Endothelial cell of umbilical vein (primary cell): ENCODE results near the gene BEX2. TPM values are rescaled to one million over a fixed set of nuclear protein-coding genes. Genes with fewer than 3 reads are reported as not detected.

ENCODE experiments used
- BruUV-seq: library from RNA; stranded (reverse); fragments of 400-500 nt; replicated peaks from 2 replicates; lab custom pipeline; 2021; lab: Mats Ljungman, UMichigan
- CTCF ChIA-PET: fragments of 300-600, 350-600 bp; sonication (Branson Sonifier 250); formaldehyde crosslinking; loops from one replicate; lab custom pipeline; 2021; ENCODE audit warnings: antibody characterized with exemption, inconsistent platforms; lab: Charles Lee
- POLR2A ChIA-PET: fragments of 300-600, 350-600 bp; sonication (Branson Sonifier 250); formaldehyde crosslinking; loops from one replicate; lab custom pipeline; 2021; ENCODE audit warnings: antibody characterized with exemption, inconsistent platforms; lab: Charles Lee
- DNase-seq: peaks from one replicate; pipeline ENCODE4 v3.0.0-alpha.2; 2011; ENCODE audit warnings: low read depth, low spot score
- FAIRE-seq: peaks from 2 replicates; lab custom pipeline; 2011; peaks lifted over from hg19 to GRCh38; lab: Jason Lieb, UNC
- H2AFZ ChIP-seq: 2 replicates; pipeline ENCODE4 v1.6.0; 2012; ENCODE audit warnings: low read depth, low read length, control low read depth, inconsistent platforms
- H3K27ac ChIP-seq: 2 replicates; pipeline ENCODE4 v1.5.1; 2011; ENCODE audit warnings: low read depth, mild to moderate bottlenecking, control low read depth, low read length, moderate library complexity; ENCODE audit not compliant: insufficient read depth
- H3K27me3 ChIP-seq, 2 experiments: 2 replicates each; pipeline versions ENCODE4 v1.6.0 to v1.6.1; 2011; ENCODE audit warnings: low read length in 2 of 2, mixed read lengths in 1 of 2; ENCODE audit not compliant: control insufficient read depth in 2 of 2, insufficient read depth in 2 of 2
- H3K36me3 ChIP-seq, 2 experiments: 2 replicates in 1 of 2; 3 replicates in 1 of 2; pipeline ENCODE4 v1.5.1; 2011; ENCODE audit warnings: low read length in 2 of 2, mild to moderate bottlenecking in 1 of 2, moderate library complexity in 1 of 2; ENCODE audit not compliant: control insufficient read depth in 2 of 2, insufficient read depth in 2 of 2; ENCODE audit errors: extremely low read depth in 1 of 2
- H3K4me1 ChIP-seq: 3 replicates; pipeline ENCODE4 v1.5.1; 2011; ENCODE audit warnings: mild to moderate bottlenecking, low read length; ENCODE audit not compliant: control insufficient read depth, insufficient read depth; ENCODE audit errors: extremely low read depth
- H3K4me2 ChIP-seq: 2 replicates; pipeline ENCODE4 v1.6.1; 2011; ENCODE audit warnings: low read length, control low read depth, mixed read lengths; ENCODE audit not compliant: insufficient read depth
- H3K4me3 ChIP-seq, 3 experiments: fragments of 200-600 bp in 1 of 3; sonication (generic), shearing (Covaris generic) in 1 of 3; replicated peaks in 1 of 3; 2 replicates each; pipeline ENCODE4 v1.5.1; 2011 to 2016; ENCODE audit warnings: control low read depth in 3 of 3, low read length in 3 of 3, mild to moderate bottlenecking in 2 of 3, inconsistent platforms in 1 of 3, low read depth in 1 of 3, moderate library complexity in 1 of 3; ENCODE audit not compliant: insufficient read depth in 1 of 3
- H3K79me2 ChIP-seq: 2 replicates; pipeline ENCODE4 v1.6.0; 2012; ENCODE audit warnings: low read length, inconsistent platforms; ENCODE audit not compliant: control insufficient read depth, insufficient read depth
- H3K9ac ChIP-seq: replicated peaks from 2 replicates; pipeline ENCODE3; 2011; ENCODE audit warnings: low read length, control low read depth; ENCODE audit not compliant: insufficient read depth; ENCODE audit errors: extremely low read depth
- H3K9me1 ChIP-seq: replicated peaks from 3 replicates; pipeline ENCODE4 v1.6.0; 2011; ENCODE audit warnings: mild to moderate bottlenecking, low read length; ENCODE audit not compliant: control insufficient read depth, insufficient read depth; ENCODE audit errors: extremely low read depth
- H3K9me3 ChIP-seq: replicated peaks from 2 replicates; pipeline ENCODE4 v1.5.1; 2012; ENCODE audit warnings: low read length, inconsistent platforms; ENCODE audit not compliant: control insufficient read depth, insufficient read depth
- H4K20me1 ChIP-seq: replicated peaks from 2 replicates; pipeline ENCODE3; 2011; ENCODE audit warnings: mild to moderate bottlenecking, low read length; ENCODE audit not compliant: control insufficient read depth, insufficient read depth; ENCODE audit errors: extremely low read depth
- EZH2 ChIP-seq: IDR thresholded peaks from 2 replicates; pipeline ENCODE4 v1.6.1; 2012; ENCODE audit warnings: borderline replicate concordance, low read depth, mild to moderate bottlenecking, moderate library complexity, low read length, inconsistent platforms; ENCODE audit not compliant: severe bottlenecking
- FOS ChIP-seq: IDR thresholded peaks from 2 replicates; pipeline ENCODE4 v1.6.1; 2011; ENCODE audit warnings: mild to moderate bottlenecking, low read length, moderate library complexity, borderline replicate concordance; ENCODE audit not compliant: insufficient read depth
- GATA2 ChIP-seq: IDR thresholded peaks from 2 replicates; pipeline ENCODE4 v1.7.0; 2011; ENCODE audit warnings: low read depth, mild to moderate bottlenecking, moderate library complexity, mixed read lengths, low read length; ENCODE audit not compliant: insufficient read length, insufficient read depth
- JUN ChIP-seq: IDR thresholded peaks from 2 replicates; pipeline ENCODE4 v1.6.1; 2011; ENCODE audit warnings: borderline replicate concordance, low read depth; ENCODE audit not compliant: insufficient read length, insufficient read depth
- MYC ChIP-seq: IDR thresholded peaks from one replicate; pipeline ENCODE4 v1.6.1; 2011; ENCODE audit warnings: mild to moderate bottlenecking, low read depth, low read length
- POLR2A ChIP-seq: IDR thresholded peaks from 2 replicates; pipeline ENCODE4 v1.6.1; 2012; ENCODE audit warnings: low read depth, mild to moderate bottlenecking, control low read depth, low read length
- dilution Hi-C: fragments of 300-500 bp; cut with MboI; formaldehyde crosslinking; loops from one replicate; pipeline ENCODE4 v1.15.0; 2019; ENCODE audit warnings: low sequenced_read_pairs; ENCODE audit not compliant: extremely low pct_ligation_motif_present
- intact Hi-C: fragments of 100-400 bp; cut with micrococcal nuclease; formaldehyde crosslinking; loops from one replicate; pipeline ENCODE4 v1.10.0; 2022
- polyA plus RNA-seq, 4 experiments: library from polyadenylated mRNA; depleted of rRNA in 3 of 4; stranded (reverse) in 3 of 4; unstranded in 1 of 4; fragments of >200 nt; gene quantifications; 2 replicates each; pipeline versions ENCODE4 v1.2.1 to v1.2.3, GENCODE V29; 2011 to 2012; ENCODE audit warnings: missing spikeins in 1 of 4
- total RNA-seq: library from RNA; stranded (reverse); gene quantifications from 2 replicates; pipeline ENCODE4 v1.2.3, GENCODE V29; 2021
- TF ChIP-seq, protein P1 (sequence below), 2 donors: IDR thresholded peaks; 1 replicate in 1 of 2; 2 replicates in 1 of 2; pipeline ENCODE4 v1.5.1; 2011; ENCODE audit warnings: low read length in 2 of 2, mild to moderate bottlenecking in 2 of 2, moderate library complexity in 2 of 2, control low read depth in 1 of 2, inconsistent platforms in 1 of 2, low read depth in 1 of 2; ENCODE audit not compliant: insufficient read depth in 1 of 2; ENCODE audit errors: extremely low read depth in 1 of 2
- TF ChIP-seq, protein P2 (sequence below): IDR thresholded peaks from 2 replicates; pipeline ENCODE4 v1.6.1; 2011; ENCODE audit not compliant: insufficient read depth, insufficient read length

BEX2 gene
- total and polyA plus RNA-seq, 2 donors (not counting 3 experiments of a cell fraction or from before 2014, with no cell fraction given): 1.4 TPM

DNA sequence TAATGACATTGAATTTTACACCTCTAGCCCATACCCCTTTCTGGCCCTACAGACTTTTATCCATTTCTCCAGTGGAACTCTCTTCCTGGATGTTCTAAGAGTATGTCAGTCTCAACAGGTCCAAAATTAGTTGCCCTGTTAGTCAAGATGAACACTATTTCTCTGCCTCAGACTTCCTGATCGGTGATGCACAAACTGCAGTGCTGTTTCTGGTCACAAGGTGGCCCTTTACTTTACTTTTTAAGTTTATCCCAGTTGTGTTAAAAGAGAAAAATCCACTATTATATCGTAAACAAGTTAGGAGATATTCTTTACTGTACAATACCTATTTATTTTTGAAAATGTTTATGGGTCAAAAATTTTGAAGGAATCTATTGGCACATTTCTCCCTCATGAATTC is 32.3 kb upstream of the BEX2 start:
- dilution Hi-C loops (no loop called here), intact Hi-C loops (loop anchor here (1.0 to 5.0 kb wide), 4 partner anchors 33 to 131 kb away; partner anchors contain the start of gene BEX3)
- H3K9me3 ChIP-seq: no peaks in the 10 kb centered on the region
- no peak overlapping the region for H2AFZ ChIP-seq
- no peaks in the 10 kb centered on the region for H3K9me1 ChIP-seq
- FAIRE-seq (peak; percentile 86), DNase-seq (peak; percentile 64)
- H3K9ac ChIP-seq: no peak overlapping the region
- POLR2A ChIA-PET: no interaction called here
- H3K36me3 ChIP-seq: no peaks in the 10 kb centered on the region
- TF ChIP-seq, protein P1, sequence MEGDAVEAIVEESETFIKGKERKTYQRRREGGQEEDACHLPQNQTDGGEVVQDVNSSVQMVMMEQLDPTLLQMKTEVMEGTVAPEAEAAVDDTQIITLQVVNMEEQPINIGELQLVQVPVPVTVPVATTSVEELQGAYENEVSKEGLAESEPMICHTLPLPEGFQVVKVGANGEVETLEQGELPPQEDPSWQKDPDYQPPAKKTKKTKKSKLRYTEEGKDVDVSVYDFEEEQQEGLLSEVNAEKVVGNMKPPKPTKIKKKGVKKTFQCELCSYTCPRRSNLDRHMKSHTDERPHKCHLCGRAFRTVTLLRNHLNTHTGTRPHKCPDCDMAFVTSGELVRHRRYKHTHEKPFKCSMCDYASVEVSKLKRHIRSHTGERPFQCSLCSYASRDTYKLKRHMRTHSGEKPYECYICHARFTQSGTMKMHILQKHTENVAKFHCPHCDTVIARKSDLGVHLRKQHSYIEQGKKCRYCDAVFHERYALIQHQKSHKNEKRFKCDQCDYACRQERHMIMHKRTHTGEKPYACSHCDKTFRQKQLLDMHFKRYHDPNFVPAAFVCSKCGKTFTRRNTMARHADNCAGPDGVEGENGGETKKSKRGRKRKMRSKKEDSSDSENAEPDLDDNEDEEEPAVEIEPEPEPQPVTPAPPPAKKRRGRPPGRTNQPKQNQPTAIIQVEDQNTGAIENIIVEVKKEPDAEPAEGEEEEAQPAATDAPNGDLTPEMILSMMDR (IDR thresholded peaks at IDR 0.05; ENCODE audit: extremely low read depth in 1 of 2, insufficient read depth in 1 of 2, low read depth in 1 of 2, low read length in 2 of 2): peak; percentile 41 to 50
- TF ChIP-seq MYC: no peak
- no peaks in the 10 kb centered on the region for H3K27me3 ChIP-seq
- H3K27ac ChIP-seq: no peak overlapping the region
- H4K20me1 ChIP-seq: no peaks in the 10 kb centered on the region
- H3K4me2 ChIP-seq: no peak overlapping the region
- H3K4me1 ChIP-seq: peaks cover 9% of the 10 kb centered on the region
- BruUV-seq: no TSS peak
- no peak overlapping the region for H3K4me3 ChIP-seq
- CTCF ChIA-PET: interaction anchor here (0.7 to 7.0 kb wide), 9 partner anchors 12 to 147 kb away, joined by 3 to 129 read pairs (median 5); partner anchors contain the start of genes BEX3 and TCEAL9
- H3K79me2 ChIP-seq: no peaks in the 10 kb centered on the region

DNA sequence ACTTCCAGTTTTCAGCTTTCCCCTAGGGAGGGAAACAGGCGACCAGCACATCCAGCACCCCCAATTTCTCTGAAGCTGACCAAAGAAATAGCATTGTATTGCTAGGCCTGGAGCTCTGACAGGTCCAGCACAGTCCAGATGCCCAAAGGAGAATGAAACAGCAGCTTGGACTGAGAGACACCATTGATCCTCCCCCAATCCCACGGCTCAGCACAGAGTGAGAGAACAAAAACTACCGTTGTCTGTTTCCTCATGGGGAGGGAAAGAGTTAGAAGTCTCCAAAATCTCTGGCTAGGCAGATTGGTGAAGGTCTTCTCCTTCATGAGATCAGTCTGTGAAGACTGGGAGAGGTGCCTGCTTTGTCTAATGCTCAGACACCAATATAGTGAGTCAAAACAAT is 27.9 kb upstream of the BEX2 start:
- no peak overlapping the region for H2AFZ ChIP-seq
- H3K36me3 ChIP-seq: no peaks in the 10 kb centered on the region
- intact Hi-C loops (no loop called here), dilution Hi-C loops (no loop called here)
- ChIA-PET POLR2A (no interaction called here), CTCF (interaction anchor here (7.0 kb wide), 1 partner anchor 126 kb away, joined by 129 read pairs; no protein-coding TSS in a partner anchor)
- no peaks in the 10 kb centered on the region for H3K79me2 ChIP-seq
- H3K4me3 ChIP-seq: no peak overlapping the region
- DNase-seq: no peak
- H3K9ac ChIP-seq: no peak overlapping the region
- no peak overlapping the region for H3K27ac ChIP-seq
- TF ChIP-seq JUN (no peak), EZH2 (no peak), GATA2 (no peak), POLR2A (no peak), FOS (no peak)
- TF ChIP-seq, protein P2, sequence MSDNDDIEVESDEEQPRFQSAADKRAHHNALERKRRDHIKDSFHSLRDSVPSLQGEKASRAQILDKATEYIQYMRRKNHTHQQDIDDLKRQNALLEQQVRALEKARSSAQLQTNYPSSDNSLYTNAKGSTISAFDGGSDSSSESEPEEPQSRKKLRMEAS: no peak
- no peak overlapping the region for H3K4me2 ChIP-seq
- no peak for FAIRE-seq
- H3K4me1 ChIP-seq: no peaks in the 10 kb centered on the region
- H4K20me1 ChIP-seq: no peaks in the 10 kb centered on the region
- BruUV-seq: no TSS peak
- H3K27me3 ChIP-seq: no peaks in the 10 kb centered on the region
- no peaks in the 10 kb centered on the region for H3K9me1 ChIP-seq
- H3K9me3 ChIP-seq: no peaks in the 10 kb centered on the region
